Measurements from ENCODE around the gene SASH1.

Gene SASH1

DNA sequence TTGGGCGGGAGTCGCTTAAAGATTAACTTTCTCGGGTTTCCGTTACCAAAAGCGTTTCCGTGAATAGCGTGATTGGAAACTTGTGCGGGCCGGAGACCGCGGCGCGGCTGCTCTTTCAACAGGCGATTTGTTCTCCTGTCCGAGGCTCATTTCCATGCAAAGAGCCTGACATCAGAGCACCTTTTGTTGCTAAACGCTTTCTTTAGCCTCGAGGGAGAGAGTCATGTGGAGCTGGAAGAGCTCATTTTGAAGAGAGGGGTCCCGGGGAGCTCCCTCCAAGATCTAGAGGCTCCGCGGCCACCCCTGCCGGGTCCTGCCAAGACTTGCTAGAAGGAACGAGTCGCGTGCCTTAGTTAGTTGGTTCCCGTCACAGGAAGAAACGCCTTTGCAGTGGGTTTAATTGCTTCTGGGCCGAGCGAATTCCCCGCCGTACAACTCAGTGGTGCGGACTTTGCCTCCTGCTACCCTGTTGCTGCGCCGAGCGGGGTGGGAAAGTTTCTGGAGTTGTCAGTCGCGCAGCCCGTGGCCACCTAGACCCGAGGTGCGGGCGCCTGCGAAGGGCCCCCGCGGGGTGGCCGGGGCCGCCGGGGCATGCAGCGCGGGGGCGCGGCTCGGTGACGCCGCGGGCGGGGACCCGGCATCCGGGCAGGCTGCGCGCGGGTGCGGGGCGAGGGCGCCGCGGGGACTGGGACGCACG lies at the start of gene SASH1:
SASH1 (plus strand) TSS at position 489 of the 697 bp plus-strand sequence. CDS start 230 bp downstream, outside the sequence.
- in situ Hi-C loops (cut with HindIII; ENCODE audit: low pct_ligation_motif_present, low pct_unique_long_range_greater_than_20kb, low sequenced_read_pairs) = no loop called here
- peak; percentile 88 for DNase-seq

DNA sequence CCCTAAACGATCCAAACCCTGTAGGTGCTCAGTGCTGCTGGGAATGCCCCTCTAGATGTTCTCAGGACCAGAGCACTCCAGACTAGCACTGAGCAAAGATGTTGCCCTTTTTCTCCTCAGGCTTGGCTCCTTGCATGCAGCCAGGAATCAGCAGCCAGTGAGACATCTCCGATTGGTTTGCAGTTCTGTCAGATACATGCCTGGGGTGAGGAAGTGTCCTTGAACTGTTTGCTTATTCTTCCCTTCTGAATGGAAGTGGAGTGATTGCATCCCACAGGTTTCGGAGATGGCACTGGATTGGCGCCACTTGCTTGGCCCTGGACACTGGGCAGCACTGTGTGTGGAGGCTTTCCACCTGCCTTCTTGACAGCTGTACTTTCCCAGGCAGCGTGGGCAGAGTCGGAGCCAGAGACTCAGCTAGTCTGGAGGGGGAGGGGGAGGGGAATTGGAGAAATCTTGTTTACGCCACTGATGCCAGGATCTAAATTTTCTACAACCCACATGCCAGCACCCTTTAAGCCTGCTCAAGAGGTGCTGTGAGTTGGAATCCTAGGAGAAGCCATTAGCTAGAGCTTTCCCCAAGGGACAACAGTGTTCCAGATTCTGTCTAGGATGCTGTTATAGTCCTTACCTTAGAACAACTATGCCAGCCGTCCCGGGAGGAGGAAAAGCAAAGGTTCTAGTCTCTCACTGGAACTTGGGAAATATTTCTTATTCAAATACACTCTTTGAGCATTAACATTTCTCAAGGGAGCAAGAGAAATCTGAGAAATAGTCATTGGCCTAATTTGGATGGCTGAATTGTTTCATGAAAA lies 49.2 kb upstream of the SASH1 start:
- in situ Hi-C loops (cut with HindIII; ENCODE audit: low pct_ligation_motif_present, low pct_unique_long_range_greater_than_20kb, low sequenced_read_pairs) = no loop called here
- no peak for DNase-seq

DNA sequence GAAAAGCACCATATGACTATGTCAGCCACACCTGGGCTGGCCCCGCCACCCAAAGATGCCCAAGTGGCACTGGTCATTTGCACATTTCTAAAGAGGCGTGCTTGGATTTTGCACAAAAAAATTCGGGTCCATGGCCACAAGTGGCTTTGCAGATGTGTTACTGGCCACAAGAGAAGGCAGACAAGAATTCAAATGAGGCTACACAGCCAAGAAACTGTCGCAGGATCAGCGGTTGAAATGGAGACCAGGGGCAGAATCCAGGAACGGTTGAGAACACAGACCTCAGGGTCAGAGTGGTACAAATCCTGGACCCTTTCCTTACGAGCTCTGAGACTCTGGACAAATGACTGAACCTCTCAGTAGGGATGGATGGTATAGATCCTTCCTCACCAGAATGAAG lies 48.6 kb upstream of the SASH1 start:
- in situ Hi-C loops (cut with HindIII; ENCODE audit: low pct_ligation_motif_present, low pct_unique_long_range_greater_than_20kb, low sequenced_read_pairs) = no loop called here
- DNase-seq = no peak

DNA sequence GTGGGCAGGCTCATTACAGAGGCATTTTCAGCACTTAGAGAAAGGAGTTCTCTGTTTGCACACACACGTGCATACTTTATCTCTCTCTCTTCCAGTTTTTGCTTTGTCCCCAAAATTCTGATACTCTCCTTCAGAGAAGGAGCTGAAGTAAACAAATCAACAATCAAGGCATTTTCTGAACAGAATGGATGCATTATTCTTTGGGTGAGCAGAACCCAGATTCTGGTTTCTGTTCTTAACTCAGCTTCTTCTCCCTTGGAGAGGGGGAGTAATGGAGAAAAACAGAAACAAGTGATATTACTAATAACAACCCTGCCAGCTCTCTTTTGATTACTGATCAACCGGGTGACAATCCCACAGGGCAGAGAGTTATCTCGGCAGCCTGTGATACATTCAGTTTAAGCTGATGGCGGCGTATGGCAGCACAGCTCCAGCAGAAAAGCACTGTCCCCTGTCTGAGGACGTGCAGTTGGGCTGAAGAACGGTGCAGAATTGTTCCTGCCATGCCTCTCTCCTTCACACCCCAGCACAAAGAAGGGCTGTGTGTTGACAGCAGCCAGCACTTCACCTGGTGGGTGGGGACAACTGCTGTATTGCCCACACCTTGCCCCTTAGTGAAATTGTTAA lies 47.3 kb upstream of the SASH1 start:
- in situ Hi-C loops (cut with HindIII; ENCODE audit: low pct_ligation_motif_present, low pct_unique_long_range_greater_than_20kb, low sequenced_read_pairs) = no loop called here
- DNase-seq = no peak

DNA sequence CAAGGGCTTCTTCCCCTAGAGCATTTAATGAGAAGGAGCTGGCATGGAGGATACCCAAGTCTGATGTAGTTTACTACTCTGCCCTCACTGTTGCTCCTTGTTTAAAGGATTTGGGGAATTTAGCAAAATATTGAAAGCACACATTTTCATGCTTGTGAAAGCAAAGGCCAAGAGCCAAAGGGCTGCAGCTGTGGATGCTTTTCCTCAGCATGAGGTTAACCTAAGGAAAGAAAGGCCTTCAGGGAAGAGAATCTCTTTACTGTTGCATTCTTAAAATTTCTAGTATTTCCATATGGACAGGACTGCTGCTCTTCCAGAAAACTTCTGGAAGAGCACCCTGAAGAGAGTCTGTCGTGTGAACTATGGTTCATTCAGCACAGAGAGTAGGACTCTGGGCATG lies 45.9 kb upstream of the SASH1 start:
- in situ Hi-C loops (cut with HindIII; ENCODE audit: low pct_ligation_motif_present, low pct_unique_long_range_greater_than_20kb, low sequenced_read_pairs) = no loop called here
- no peak for DNase-seq

DNA sequence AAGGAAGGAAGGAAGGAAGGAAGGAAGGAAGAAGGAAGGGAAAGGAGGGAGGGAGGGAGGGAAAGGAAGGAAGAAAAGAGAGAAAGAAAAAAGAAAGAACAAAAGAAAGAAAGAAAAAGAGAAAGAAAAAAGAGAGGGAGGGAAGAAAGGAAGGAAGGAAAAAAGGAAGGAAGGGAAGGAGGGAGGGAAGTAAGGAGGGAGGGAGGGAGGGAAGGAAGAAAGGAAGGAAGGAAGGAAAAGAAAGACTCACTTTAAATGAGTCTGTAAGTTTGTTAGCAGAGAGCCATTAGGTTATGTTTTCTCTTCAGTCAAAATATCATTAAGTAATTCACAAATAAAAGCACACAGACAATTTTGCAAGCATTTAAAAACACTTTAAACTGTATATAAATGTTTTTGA lies 44.0 kb upstream of the SASH1 start:
- no peak for DNase-seq
- in situ Hi-C loops (cut with HindIII; ENCODE audit: low pct_ligation_motif_present, low pct_unique_long_range_greater_than_20kb, low sequenced_read_pairs) = no loop called here

DNA sequence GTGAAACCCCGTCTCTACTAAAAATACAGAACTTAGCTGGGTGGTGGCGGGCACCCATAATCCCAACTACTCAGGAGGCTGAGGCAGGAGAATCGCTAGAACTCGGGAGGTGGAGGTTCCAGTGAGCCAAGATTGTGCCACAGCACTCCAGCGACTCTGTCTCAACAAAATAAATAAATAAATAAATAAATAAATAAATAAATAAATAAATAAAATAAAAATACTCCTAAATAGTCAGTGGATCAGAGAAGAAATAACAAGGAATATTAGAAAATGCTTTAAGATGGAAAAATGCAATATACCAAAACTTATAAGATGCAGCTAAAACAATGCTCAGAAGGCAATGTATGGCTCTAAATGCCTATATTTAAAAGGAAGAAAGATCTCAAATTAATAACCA lies 39.0 kb upstream of the SASH1 start:
- in situ Hi-C loops (cut with HindIII; ENCODE audit: low pct_ligation_motif_present, low pct_unique_long_range_greater_than_20kb, low sequenced_read_pairs) = no loop called here

DNA sequence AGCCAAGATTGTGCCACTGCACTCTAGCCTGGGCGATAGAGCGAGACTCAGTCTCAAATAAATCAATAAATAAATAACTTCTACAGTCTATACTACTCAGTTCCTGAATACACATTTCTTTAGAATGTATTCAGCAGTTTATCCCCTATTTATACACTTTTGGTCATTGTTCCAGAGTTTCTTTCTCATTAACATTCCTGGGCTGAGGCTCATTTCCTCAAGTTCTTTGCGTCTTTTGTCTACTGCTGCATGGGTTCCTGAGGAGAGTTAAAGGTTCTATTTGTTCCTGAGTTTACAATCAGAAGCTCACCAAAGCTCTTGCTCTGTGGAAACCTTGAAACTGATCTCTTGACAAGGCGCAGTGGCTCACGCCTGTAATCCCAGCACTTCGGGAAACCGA lies 37.7 kb upstream of the SASH1 start:
- DNase-seq = no peak
- in situ Hi-C loops (cut with HindIII; ENCODE audit: low pct_ligation_motif_present, low pct_unique_long_range_greater_than_20kb, low sequenced_read_pairs) = no loop called here

More for the DNA sequence above, 39.0 kb upstream of the SASH1 start:
- DNase-seq = no peak

DNA sequence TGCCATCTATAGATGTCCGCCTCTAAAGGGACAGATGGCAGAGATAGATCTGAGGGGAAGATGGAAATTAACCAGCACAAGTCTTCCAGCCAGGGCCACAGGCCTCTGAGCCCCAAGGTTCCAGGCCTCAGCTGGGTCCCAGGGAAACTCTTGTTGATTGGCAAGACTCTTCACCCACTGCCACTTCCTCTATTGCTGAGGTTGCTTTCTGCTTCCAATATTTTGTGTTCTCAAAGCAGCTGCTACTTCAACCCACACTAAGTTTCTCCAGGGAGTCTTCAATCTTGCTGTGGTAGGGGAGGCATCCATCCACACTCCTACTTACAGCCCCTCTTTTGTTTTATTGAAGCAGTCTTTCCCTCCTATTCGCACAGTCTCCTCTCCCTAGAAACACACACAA lies 36.4 kb upstream of the SASH1 start:
- in situ Hi-C loops (cut with HindIII; ENCODE audit: low pct_ligation_motif_present, low pct_unique_long_range_greater_than_20kb, low sequenced_read_pairs) = no loop called here
- no peak for DNase-seq

DNA sequence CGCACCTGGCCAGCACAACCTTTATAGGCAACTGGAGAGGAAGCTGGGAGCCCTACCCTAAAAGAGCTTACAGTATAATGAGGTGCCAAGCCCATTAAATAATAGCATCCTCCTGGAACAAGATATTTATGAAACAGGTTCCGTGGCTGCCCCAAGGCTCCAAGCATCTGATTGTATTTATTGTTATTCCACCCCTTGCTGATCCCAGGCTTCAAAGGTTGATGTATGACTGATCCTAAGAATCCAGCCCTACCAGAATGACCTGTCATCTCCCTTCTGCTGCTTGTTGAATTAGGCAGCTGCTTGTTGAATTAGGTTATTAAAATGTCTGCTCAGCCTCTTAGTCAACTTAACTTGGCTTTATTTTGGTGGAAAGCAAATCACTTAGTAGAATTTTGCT lies 35.2 kb upstream of the SASH1 start:
- in situ Hi-C loops (cut with HindIII; ENCODE audit: low pct_ligation_motif_present, low pct_unique_long_range_greater_than_20kb, low sequenced_read_pairs) = no loop called here
- DNase-seq = no peak

DNA sequence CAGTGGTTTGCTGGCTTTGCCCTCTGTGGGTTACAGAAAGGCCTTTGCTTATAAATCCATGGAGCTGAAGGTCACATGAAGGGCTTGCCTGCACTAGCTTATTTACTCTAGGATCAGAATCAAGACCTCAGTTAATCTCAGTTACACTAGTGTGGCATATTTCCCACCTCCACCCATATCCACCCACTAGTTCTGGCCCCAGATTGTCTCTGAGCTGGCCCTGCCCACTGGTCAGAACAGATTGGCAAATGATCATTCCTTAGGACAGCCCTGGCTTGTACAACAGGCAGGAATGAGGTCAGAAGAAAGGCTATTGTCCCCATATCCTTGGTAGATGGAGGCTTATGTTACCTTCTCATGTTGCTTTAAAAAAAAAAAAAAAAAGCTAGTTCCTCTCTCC lies 33.3 kb upstream of the SASH1 start:
- no peak for DNase-seq
- in situ Hi-C loops (cut with HindIII; ENCODE audit: low pct_ligation_motif_present, low pct_unique_long_range_greater_than_20kb, low sequenced_read_pairs) = no loop called here

DNA sequence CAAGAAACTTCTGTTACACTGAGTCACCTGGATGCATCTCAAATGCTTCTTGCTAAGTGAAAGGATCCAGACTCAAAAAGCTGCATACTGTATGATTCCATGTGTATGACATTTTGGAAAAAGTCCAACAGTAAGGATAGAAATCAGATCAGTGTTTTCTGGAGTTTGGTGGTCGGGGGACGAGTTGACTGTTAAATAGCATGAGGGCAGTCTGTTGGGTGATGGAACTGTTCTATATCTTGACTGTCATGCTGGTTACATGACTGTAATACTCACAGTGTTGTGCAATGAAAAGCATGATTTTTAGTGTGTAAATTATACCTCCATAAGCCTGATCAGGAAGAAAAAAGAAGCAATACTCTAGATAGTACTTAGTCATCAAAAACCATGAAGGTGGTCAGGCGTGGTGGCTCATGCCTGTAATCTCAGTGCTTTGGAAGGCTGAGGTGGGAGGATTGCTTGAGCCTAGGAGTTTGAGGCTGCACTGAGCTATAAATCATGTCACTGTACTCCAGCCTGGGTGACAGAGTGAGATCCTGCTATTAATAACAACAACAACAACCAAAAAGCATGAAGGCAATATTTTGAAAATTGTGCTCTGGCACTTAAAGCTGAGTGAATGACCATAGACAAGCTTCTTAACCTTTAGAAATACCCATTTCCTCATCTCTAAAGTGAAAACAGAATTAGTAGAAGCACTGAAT lies 30.5 kb upstream of the SASH1 start:
- in situ Hi-C loops (cut with HindIII; ENCODE audit: low pct_ligation_motif_present, low pct_unique_long_range_greater_than_20kb, low sequenced_read_pairs) = no loop called here
- no peak for DNase-seq

DNA sequence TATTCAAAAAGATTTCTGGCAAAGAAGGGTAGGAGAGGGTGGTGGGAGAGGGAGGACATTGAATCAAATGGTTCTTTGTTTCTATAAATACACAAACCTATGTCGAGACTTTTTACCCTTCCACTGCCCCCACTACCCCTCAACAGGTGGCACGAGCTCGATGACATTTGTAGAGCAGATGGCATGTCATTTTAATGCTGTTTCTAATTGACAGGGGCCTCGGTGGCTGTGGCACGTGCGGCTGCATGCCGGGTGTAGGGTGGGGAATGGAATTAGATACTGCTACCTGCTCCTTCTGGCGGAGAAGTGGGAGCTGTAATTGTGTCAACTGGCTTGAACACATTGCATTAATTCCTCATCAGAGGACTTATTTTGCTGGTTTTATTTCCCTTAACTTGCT lies 29.1 kb upstream of the SASH1 start:
- in situ Hi-C loops (cut with HindIII; ENCODE audit: low pct_ligation_motif_present, low pct_unique_long_range_greater_than_20kb, low sequenced_read_pairs) = no loop called here
- DNase-seq = no peak

DNA sequence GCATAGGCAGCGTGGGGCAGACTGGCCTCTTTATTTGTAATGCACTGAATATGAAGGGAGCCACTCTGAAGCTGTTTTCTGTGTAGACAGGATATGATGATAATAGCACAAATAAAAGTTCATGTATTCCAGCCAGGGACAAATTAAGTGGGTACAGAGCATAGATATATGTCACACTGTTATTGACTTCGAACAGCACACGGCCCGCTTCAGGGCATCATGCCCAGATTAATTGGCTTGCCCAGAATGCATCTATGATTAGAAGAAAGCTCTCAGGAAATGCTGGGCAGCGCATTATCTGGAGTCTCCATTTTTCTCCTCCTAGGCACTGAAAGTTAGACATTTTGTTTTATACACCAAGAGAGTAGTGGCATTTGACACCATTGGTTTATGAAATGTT lies 26.3 kb upstream of the SASH1 start:
- in situ Hi-C loops (cut with HindIII; ENCODE audit: low pct_ligation_motif_present, low pct_unique_long_range_greater_than_20kb, low sequenced_read_pairs) = no loop called here
- no peak for DNase-seq

DNA sequence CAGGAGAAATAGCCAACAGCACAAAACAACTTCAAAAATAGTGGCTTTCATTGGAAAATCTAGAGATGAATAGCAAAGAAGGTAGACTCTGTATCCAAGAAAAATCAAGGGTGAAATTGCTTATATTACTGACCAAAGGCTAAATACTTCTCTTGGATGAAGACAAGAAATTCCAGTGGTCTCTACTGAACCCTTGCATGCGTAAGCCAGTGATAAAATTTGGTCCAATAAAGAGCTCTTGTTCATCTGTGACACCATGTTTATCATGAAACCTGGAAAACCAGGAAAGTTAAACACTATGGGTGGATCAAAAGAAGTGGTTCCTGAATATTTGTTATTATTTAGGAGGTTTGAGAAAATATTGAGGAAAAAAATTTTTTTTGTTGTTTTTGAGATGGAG lies 25.6 kb upstream of the SASH1 start:
- DNase-seq = no peak
- in situ Hi-C loops (cut with HindIII; ENCODE audit: low pct_ligation_motif_present, low pct_unique_long_range_greater_than_20kb, low sequenced_read_pairs) = no loop called here

DNA sequence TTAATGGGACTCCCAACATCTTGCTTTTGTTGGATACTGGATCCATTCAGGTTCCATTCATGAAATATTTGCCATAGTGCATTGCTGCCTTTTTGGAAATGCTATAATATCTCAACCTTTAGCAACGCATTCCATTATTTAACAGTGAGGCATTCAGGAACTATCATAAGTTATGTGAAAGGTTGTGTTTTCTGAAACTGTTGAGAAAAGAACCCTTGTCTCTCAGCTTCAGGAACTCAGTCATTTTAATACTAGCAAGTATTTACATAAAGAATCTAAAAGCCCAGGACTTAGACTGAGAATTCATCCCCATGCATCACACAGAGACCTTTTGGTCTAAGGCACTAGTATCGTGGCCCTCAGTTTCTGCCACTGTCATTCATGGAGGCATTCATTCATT lies 24.9 kb upstream of the SASH1 start:
- DNase-seq = no peak
- in situ Hi-C loops (cut with HindIII; ENCODE audit: low pct_ligation_motif_present, low pct_unique_long_range_greater_than_20kb, low sequenced_read_pairs) = no loop called here

DNA sequence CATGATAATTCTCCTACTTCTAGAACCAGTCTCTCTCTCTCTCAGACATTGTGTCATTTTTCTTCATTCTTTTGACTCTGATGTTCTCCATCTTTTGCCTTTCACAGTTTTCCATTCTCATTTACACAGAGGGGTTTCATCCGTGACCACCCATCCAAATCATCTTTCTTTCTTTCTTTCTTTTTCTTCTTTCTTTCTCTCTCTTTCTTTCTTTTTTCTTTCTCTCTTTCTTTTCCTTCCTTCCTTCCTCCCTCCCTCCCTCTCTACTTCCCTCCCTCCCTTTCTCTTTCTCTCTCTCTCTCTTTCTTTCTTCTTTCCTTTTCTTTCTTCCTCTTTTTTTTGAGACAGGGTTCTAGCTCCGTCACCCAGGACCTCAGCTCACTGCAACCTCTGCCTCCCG lies 19.9 kb upstream of the SASH1 start:
- in situ Hi-C loops (cut with HindIII; ENCODE audit: low pct_ligation_motif_present, low pct_unique_long_range_greater_than_20kb, low sequenced_read_pairs) = no loop called here
- DNase-seq = no peak

DNA sequence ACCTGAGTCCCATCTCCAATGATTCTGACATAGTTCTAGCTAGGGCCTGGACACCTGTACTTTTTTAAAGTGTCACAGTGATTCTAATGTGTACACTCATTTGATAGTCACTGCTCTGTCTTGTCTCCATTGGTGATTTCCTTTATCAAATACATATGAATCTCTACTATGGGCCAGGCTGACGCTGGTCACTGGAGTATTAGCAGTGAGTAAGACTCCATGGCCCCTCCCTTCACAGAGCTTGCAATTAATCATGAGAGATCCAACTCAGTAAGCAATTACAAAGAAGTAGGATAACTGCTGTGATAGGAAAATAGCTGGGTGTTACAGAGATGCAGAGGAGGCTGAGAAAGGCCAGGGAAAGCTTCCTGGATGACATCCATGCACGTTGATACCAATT lies 19.3 kb upstream of the SASH1 start:
- in situ Hi-C loops (cut with HindIII; ENCODE audit: low pct_ligation_motif_present, low pct_unique_long_range_greater_than_20kb, low sequenced_read_pairs) = no loop called here
- no peak for DNase-seq

DNA sequence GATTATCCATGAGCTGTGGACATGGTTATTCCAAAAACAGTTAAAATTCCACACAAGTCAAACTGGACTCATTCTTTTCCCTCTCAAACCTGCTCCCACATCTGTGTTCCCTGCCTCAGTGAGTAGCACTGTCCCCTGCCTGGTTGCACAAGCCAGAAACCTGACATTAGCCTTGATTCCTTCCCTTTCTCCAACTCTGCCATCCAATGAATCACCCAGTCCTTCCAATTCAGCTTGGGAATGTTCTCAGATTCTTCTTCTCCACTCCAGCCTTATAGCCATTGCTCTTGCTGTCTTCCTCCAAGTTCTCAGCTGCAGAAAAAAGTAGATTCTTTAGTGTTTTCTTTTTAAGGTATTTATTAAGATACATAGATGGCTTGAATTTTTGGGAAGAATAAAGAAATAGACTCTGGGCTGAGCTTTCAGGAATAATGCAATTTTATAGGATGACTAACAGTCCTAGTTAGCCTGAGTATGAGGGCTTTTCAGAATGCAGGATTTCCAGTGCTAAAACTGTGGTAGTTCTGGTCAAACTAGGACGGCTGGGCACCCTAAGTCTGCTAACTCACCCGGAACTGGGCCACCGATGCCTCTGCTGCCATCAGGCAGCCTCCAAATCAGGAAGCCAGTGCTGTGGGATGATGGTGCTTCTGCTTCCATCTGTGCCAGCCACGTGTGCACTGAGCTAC lies 18.2 kb upstream of the SASH1 start:
- no peak for DNase-seq
- in situ Hi-C loops (cut with HindIII; ENCODE audit: low pct_ligation_motif_present, low pct_unique_long_range_greater_than_20kb, low sequenced_read_pairs) = no loop called here
